CD14-positive monocyte (primary cell): Measurements from ENCODE around the gene PPP2CA. TPM values are rescaled to one million over a fixed set of nuclear protein-coding genes. Genes with fewer than 3 reads are reported as not detected.

ENCODE experiments used
- DNase-seq, 3 donors: peaks; one replicate each; pipeline ENCODE4 v3.0.0-alpha.2; 2011 to 2022
- H2AFZ ChIP-seq: 2 replicates; pipeline ENCODE4 v1.6.0; 2012; ENCODE audit warnings: mild to moderate bottlenecking, low read depth, low read length, inconsistent platforms; ENCODE audit not compliant: insufficient read depth, poor library complexity, severe bottlenecking
- H3K27ac ChIP-seq, 2 donors: 1 replicate in 1 of 2; 2 replicates in 1 of 2; pipeline ENCODE4 v1.5.1; 2012 to 2013; ENCODE audit warnings: low read length in 2 of 2, control low read depth in 1 of 2, inconsistent platforms in 1 of 2, low read depth in 1 of 2, mild to moderate bottlenecking in 1 of 2
- H3K27me3 ChIP-seq, 2 donors: one replicate each; pipeline versions ENCODE4 v1.6.0 to v1.6.1; 2011 to 2013; ENCODE audit warnings: low read length in 2 of 2; ENCODE audit not compliant: control insufficient read depth in 2 of 2, insufficient read depth in 2 of 2
- H3K36me3 ChIP-seq, 2 donors: replicated peaks in 1 of 2; 1 replicate in 1 of 2; 2 replicates in 1 of 2; pipeline versions ENCODE4 v1.5.1 to v1.6.1; 2012 to 2013; ENCODE audit warnings: low read length in 2 of 2, control low read depth in 1 of 2, inconsistent platforms in 1 of 2, mild to moderate bottlenecking in 1 of 2; ENCODE audit not compliant: insufficient read depth in 2 of 2, control insufficient read depth in 1 of 2
- H3K4me1 ChIP-seq, 2 donors: 1 replicate in 1 of 2; 2 replicates in 1 of 2; pipeline versions ENCODE4 v1.5.1 to v1.6.1; 2012 to 2013; ENCODE audit warnings: low read length in 2 of 2, control low read depth in 1 of 2, inconsistent platforms in 1 of 2, mild to moderate bottlenecking in 1 of 2, moderate library complexity in 1 of 2; ENCODE audit not compliant: insufficient read depth in 2 of 2, control insufficient read depth in 1 of 2
- H3K4me2 ChIP-seq: replicated peaks from 2 replicates; pipeline ENCODE3; 2012; ENCODE audit warnings: low read length, moderate library complexity, mild to moderate bottlenecking; ENCODE audit not compliant: poor library complexity, severe bottlenecking; ENCODE audit errors: extremely low read depth
- H3K4me3 ChIP-seq, 3 experiments: fragments of 200-600 bp in 1 of 3; sonication (generic) in 1 of 3; replicated peaks in 1 of 3; 1 replicate in 2 of 3; 2 replicates in 1 of 3; pipeline ENCODE4 v1.5.1; 2011 to 2013; ENCODE audit warnings: low read length in 3 of 3, mild to moderate bottlenecking in 3 of 3, control low read depth in 2 of 3, low read depth in 2 of 3, inconsistent platforms in 1 of 3, moderate library complexity in 1 of 3
- H3K79me2 ChIP-seq: 2 replicates; pipeline ENCODE4 v1.6.0; 2012; ENCODE audit warnings: mild to moderate bottlenecking, control low read depth, inconsistent platforms, low read length, moderate library complexity; ENCODE audit not compliant: insufficient read depth
- H3K9ac ChIP-seq: 2 replicates; pipeline ENCODE4 v1.6.0; 2017; ENCODE audit warnings: low read length, mild to moderate bottlenecking; ENCODE audit not compliant: insufficient read depth, poor library complexity, severe bottlenecking
- H3K9me3 ChIP-seq, 2 donors: replicated peaks in 1 of 2; 1 replicate in 1 of 2; 2 replicates in 1 of 2; pipeline versions ENCODE4 v1.5.1 to v1.6.1; 2012 to 2013; ENCODE audit warnings: low read length in 2 of 2, control low read depth in 1 of 2; ENCODE audit not compliant: control insufficient read depth in 1 of 2, insufficient read depth in 1 of 2
- H4K20me1 ChIP-seq: 2 replicates; pipeline ENCODE4 v1.6.0; 2012; ENCODE audit warnings: mild to moderate bottlenecking, low read length, control low read depth, moderate library complexity; ENCODE audit not compliant: insufficient read depth
- H3K27ac Mint-ChIP-seq, 7 donors: one replicate each; pipeline ENCODE4 v1.8.0; 2020; ENCODE audit warnings: mild to moderate bottlenecking in 7 of 7, mixed read lengths in 7 of 7, moderate library complexity in 6 of 7, inconsistent platforms in 2 of 7
- H3K27me3 Mint-ChIP-seq, 3 donors: one replicate each; pipeline ENCODE4 v1.8.0; 2021 to 2022; ENCODE audit warnings: low read depth in 3 of 3, mild to moderate bottlenecking in 3 of 3, mixed read lengths in 3 of 3, moderate library complexity in 3 of 3, inconsistent platforms in 1 of 3
- H3K36me3 Mint-ChIP-seq, 2 donors: one replicate each; pipeline ENCODE4 v1.8.0; 2020; ENCODE audit warnings: mixed read lengths in 2 of 2, inconsistent platforms in 1 of 2, mild to moderate bottlenecking in 1 of 2
- H3K4me1 Mint-ChIP-seq: one replicate; pipeline ENCODE4 v1.8.0; 2020; ENCODE audit warnings: mild to moderate bottlenecking, mixed read lengths
- H3K4me3 Mint-ChIP-seq, 2 donors: one replicate each; pipeline ENCODE4 v1.8.0; 2020; ENCODE audit warnings: mild to moderate bottlenecking in 2 of 2, mixed read lengths in 2 of 2, moderate library complexity in 1 of 2
- H3K9me3 Mint-ChIP-seq, 7 donors: one replicate each; pipeline ENCODE4 v1.8.0; 2020 to 2022; ENCODE audit warnings: mixed read lengths in 7 of 7, mild to moderate bottlenecking in 6 of 7, moderate library complexity in 6 of 7, inconsistent platforms in 2 of 7
- WGBS: methylation state at CpG from one replicate; pipeline ENCODE4 v1.1.5; 2013; ENCODE audit warnings: missing lambda C conversion rate; ENCODE audit not compliant: insufficient coverage; 5-methylcytosine and 5-hydroxymethylcytosine counted together
- intact Hi-C, 2 donors: fragments of 100-400 bp; cut with micrococcal nuclease; formaldehyde crosslinking; loops; one replicate each; pipeline versions ENCODE4 v1.15.0 to v1.15.1; 2023
- polyA plus RNA-seq, 3 donors: library from polyadenylated mRNA; depleted of rRNA in 1 of 3; unstranded in 2 of 3; stranded (reverse) in 1 of 3; fragments of 300-500 nt in 2 of 3; fragments of >200 nt in 1 of 3; fragmentation: Illumina TruSeq in 2 of 3; gene quantifications; 1 replicate in 2 of 3; 2 replicates in 1 of 3; pipeline ENCODE4 v1.2.3, GENCODE V29; 2012 to 2021
- TF ChIP-seq, protein P1 (sequence below): fragments of 200-600 bp; IDR thresholded peaks from one replicate; pipeline ENCODE4 v1.8.0; 2022; ENCODE audit warnings: antibody characterized with exemption, mild to moderate bottlenecking

PPP2CA gene
- polyA plus RNA-seq, 3 donors: 82.5 to 245 (median 225) TPM

DNA sequence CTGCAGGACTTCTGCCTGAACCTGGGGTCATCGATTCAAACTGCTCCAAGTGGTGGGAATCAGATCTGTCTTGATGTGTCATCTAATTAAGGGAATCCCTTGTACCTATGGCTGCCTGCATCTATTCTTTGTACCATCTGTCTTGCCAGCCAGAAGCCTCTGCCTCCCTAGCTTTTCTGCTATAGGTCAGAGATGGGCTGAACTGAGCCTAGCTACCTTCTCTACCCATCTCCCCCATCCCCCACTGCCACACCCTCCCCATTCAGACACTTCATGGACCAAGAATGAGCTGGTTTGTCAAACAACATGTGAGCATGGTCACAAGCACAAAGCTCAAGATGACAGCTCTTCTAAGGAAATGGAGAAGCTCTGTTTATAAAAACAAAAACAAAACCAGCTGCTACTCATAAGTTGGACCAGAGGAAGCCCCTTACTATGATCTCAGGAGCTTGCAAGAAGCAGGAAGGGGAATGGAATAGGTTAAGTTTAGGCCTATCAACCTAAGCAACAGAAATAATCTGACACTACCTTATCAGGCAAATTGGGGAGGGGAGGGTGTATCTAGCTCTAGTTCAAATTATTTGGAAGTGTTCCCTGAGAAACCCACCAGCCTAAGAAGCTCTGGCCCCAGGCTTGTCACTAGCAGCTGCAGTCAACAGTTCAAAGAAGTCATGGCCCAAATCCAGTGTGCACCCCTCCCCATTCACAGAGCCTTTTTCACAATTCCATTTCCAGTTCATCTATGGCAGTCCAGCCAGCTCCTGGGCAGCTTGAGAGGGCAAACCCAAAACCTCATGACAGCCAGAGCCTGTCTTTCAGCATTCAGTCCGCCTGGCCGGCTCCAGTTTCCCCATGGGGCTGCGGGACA is 79.0 kb downstream of the PPP2CA start:
- peaks cover 9% of the 10 kb centered on the region for H3K4me1 Mint-ChIP-seq

DNA sequence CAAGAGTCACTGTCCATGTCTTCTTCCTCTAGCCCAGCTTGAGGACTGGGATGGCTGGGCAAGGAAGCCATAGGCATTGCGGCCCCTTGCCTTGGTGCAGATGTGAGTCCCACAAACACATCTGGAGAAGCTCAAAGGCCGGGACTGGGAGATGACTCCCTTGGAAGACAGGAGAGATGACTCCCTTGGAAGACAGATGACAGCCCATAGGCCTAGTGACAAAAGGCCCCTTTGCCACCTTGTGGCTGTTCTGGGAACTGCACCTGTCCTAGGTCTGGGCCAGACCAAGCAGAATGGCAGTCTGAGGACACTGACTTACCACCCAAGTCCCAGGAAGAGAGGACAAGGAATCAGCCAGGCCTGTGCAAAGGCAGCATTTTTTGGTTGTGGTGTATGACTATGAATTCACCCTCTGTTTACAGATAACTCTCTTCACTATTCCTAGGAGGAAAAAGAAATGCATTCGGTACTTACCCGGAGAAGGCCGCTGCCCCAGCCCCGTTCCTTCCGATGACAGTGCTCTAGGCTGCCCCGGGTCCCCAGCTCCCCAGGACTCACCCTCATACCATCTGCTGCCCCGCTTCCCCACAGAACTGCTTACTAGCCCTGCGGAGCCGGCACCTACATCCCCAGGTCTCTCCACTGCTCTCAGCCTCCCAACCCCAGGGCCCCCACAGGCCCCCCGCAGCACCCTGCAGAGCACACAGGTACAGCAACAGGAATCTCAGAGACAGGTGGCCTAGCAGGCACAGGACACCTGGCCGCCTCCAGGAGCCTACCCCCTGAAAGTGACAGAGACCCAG is 79.9 kb downstream of the PPP2CA start:
- Mint-ChIP-seq H3K27me3 (peaks cover 0 to 5% (median 0%) of the 10 kb centered on the region in 3 donors), H3K4me3 (no peak overlapping the region), H3K4me1 (peaks cover 9% of the 10 kb centered on the region), H3K27ac (peak overlapping the region in 1 of 7 donors; percentile 32), H3K36me3 (peaks cover 54 to 69% of the 10 kb centered on the region in 2 donors), H3K9me3 (no peaks in the 10 kb centered on the region)
- peak; percentile 63 to 71 (median 65) for DNase-seq
- no peak overlapping the region for H2AFZ ChIP-seq
- peaks cover 77% of the 10 kb centered on the region for H4K20me1 ChIP-seq
- H3K9ac ChIP-seq: no peak overlapping the region
- H3K4me3 ChIP-seq: no peak overlapping the region
- no peaks in the 10 kb centered on the region for H3K79me2 ChIP-seq
- H3K4me2 ChIP-seq: no peak overlapping the region
- no peak overlapping the region for H3K27ac ChIP-seq
- H3K27me3 ChIP-seq: no peaks in the 10 kb centered on the region
- no peaks in the 10 kb centered on the region for H3K9me3 ChIP-seq
- peaks cover 54 to 88% of the 10 kb centered on the region in 2 donors for H3K36me3 ChIP-seq
- WGBS: 97% methylated on average over 9 of the region's 13 CpGs
- intact Hi-C loops: no loop called here
- TF ChIP-seq, protein P1, sequence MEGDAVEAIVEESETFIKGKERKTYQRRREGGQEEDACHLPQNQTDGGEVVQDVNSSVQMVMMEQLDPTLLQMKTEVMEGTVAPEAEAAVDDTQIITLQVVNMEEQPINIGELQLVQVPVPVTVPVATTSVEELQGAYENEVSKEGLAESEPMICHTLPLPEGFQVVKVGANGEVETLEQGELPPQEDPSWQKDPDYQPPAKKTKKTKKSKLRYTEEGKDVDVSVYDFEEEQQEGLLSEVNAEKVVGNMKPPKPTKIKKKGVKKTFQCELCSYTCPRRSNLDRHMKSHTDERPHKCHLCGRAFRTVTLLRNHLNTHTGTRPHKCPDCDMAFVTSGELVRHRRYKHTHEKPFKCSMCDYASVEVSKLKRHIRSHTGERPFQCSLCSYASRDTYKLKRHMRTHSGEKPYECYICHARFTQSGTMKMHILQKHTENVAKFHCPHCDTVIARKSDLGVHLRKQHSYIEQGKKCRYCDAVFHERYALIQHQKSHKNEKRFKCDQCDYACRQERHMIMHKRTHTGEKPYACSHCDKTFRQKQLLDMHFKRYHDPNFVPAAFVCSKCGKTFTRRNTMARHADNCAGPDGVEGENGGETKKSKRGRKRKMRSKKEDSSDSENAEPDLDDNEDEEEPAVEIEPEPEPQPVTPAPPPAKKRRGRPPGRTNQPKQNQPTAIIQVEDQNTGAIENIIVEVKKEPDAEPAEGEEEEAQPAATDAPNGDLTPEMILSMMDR: peak; percentile 99
- H3K4me1 ChIP-seq: peaks cover 0 to 6% of the 10 kb centered on the region in 2 donors

More for the DNA sequence above, 79.0 kb downstream of the PPP2CA start:
- Mint-ChIP-seq H3K27me3 (peaks cover 0 to 3% (median 0%) of the 10 kb centered on the region in 3 donors), H3K27ac (peak overlapping the region in 3 of 7 donors; percentile 26 to 83 (median 31)), H3K9me3 (no peaks in the 10 kb centered on the region), H3K36me3 (peaks cover 59 to 77% of the 10 kb centered on the region in 2 donors), H3K4me3 (no peak overlapping the region)
- H3K36me3 ChIP-seq: peaks cover 63 to 94% of the 10 kb centered on the region in 2 donors
- peaks cover 72% of the 10 kb centered on the region for H4K20me1 ChIP-seq
- DNase-seq: peak in 1 of 3 donors; percentile 1
- H3K27me3 ChIP-seq: no peaks in the 10 kb centered on the region
- no peak overlapping the region for H3K9ac ChIP-seq
- H3K4me3 ChIP-seq: no peak overlapping the region
- H3K4me1 ChIP-seq: peaks cover 0 to 6% of the 10 kb centered on the region in 2 donors
- TF ChIP-seq, protein P1: no peak
- H3K9me3 ChIP-seq: no peaks in the 10 kb centered on the region
- WGBS: 97% methylated on average over 4 of the region's 4 CpGs
- no peak overlapping the region for H3K27ac ChIP-seq
- no peak overlapping the region for H3K4me2 ChIP-seq
- intact Hi-C loops: no loop called here
- no peak overlapping the region for H2AFZ ChIP-seq
- H3K79me2 ChIP-seq: no peaks in the 10 kb centered on the region
